HEK293 (cell line): ENCODE data around the gene INPPL1.
A peak's percentile ranks its signal among the peaks of the same experiment; 100 is the strongest.

ENCODE experiments used
- CTCF ChIA-PET: fragments of 350-600 bp; formaldehyde crosslinking; extraction: SDS; loops from one replicate; lab custom pipeline; 2021; ENCODE audit warnings: antibody characterized with exemption; lab: Yijun Ruan, JAX
- POLR2A ChIA-PET: fragments of 300-600 bp; formaldehyde crosslinking; extraction: SDS; loops from one replicate; lab custom pipeline; 2020; ENCODE audit warnings: antibody characterized with exemption, inconsistent platforms; lab: Yijun Ruan, JAX
- H3K27ac ChIP-seq: fragments of 200-500 bp; sonication (Bioruptor generic); 2 replicates; pipeline ENCODE4 v1.5.1; 2014; ENCODE audit warnings: low read depth, low read length, control low read depth, inconsistent platforms; ENCODE audit errors: extremely low read depth
- H3K36me3 ChIP-seq, 2 experiments: fragments of 200-500 bp in 1 of 2; sonication (Bioruptor generic) in 1 of 2; 1 replicate in 1 of 2; 2 replicates in 1 of 2; pipeline ENCODE4 v1.5.1; 2014 to 2017; ENCODE audit warnings: inconsistent platforms in 2 of 2, low read length in 2 of 2; ENCODE audit not compliant: control insufficient read depth in 2 of 2, insufficient read depth in 1 of 2
- H3K4me1 ChIP-seq: fragments of 200-500 bp; sonication (Bioruptor generic); 2 replicates; pipeline ENCODE4 v1.5.1; 2014; ENCODE audit warnings: mild to moderate bottlenecking, low read length, inconsistent platforms; ENCODE audit not compliant: control insufficient read depth, insufficient read depth
- H3K4me3 ChIP-seq: 2 replicates; pipeline ENCODE4 v1.5.1; 2011; ENCODE audit warnings: low read depth, mild to moderate bottlenecking, control low read depth, low read length, moderate library complexity
- H3K9me3 ChIP-seq: fragments of 200-500 bp; sonication (Bioruptor generic); 2 replicates; pipeline ENCODE4 v1.5.1; 2014; ENCODE audit warnings: low read depth, low read length, inconsistent platforms; ENCODE audit not compliant: control insufficient read depth, insufficient read depth
- BCL11B ChIP-seq: fragments of 450-650 bp; formaldehyde crosslinking; IDR thresholded peaks from 2 replicates; pipeline ENCODE4 v1.5.1; 2016; ENCODE audit warnings: low read depth, missing biosample characterization, missing genetic modification characterization
- EGR2 ChIP-seq: fragments of 450-650 bp; formaldehyde crosslinking; IDR thresholded peaks from 2 replicates; pipeline ENCODE4 v1.5.1; 2016; ENCODE audit warnings: low read depth, missing biosample characterization, missing genetic modification characterization
- HOXA7 ChIP-seq: sonication (generic); formaldehyde crosslinking; IDR thresholded peaks from 2 replicates; pipeline ENCODE4 v1.8.1; 2022; ENCODE audit warnings: missing genetic modification reagents, borderline replicate concordance
- KLF7 ChIP-seq: fragments of 450-650 bp; formaldehyde crosslinking; IDR thresholded peaks from 2 replicates; pipeline ENCODE4 v1.5.1; 2016; ENCODE audit warnings: missing biosample characterization, missing genetic modification characterization, borderline replicate concordance
- KLF8 ChIP-seq: fragments of 450-650 bp; formaldehyde crosslinking; IDR thresholded peaks from 2 replicates; pipeline ENCODE4 v1.5.1; 2016; ENCODE audit warnings: missing biosample characterization, missing genetic modification characterization
- REPIN1 ChIP-seq: fragments of 450-650 bp; formaldehyde crosslinking; IDR thresholded peaks from 2 replicates; pipeline ENCODE4 v1.5.1; 2017; ENCODE audit warnings: missing biosample characterization, missing genetic modification characterization, low read depth
- SETDB1 ChIP-seq: IDR thresholded peaks from one replicate; pipeline ENCODE4 v1.6.1; 2017; ENCODE audit warnings: mild to moderate bottlenecking, low read length, moderate library complexity, mixed read lengths; ENCODE audit not compliant: insufficient read length
- SP2 ChIP-seq: fragments of 450-650 bp; formaldehyde crosslinking; IDR thresholded peaks from 2 replicates; pipeline ENCODE4 v1.5.1; 2016; ENCODE audit warnings: missing biosample characterization, missing genetic modification characterization
- SP3 ChIP-seq: fragments of 450-650 bp; formaldehyde crosslinking; IDR thresholded peaks from 2 replicates; pipeline ENCODE4 v1.5.1; 2016; ENCODE audit warnings: missing biosample characterization, missing genetic modification characterization
- ZFHX2 ChIP-seq: fragments of 450-650 bp; formaldehyde crosslinking; conservative IDR thresholded peaks from 2 replicates; pipeline ENCODE4 v1.5.1; 2016; ENCODE audit warnings: missing biosample characterization, missing genetic modification characterization
- ZNF146 ChIP-seq: fragments of 450-650 bp; formaldehyde crosslinking; IDR thresholded peaks from 2 replicates; pipeline ENCODE4 v1.5.1; 2016; ENCODE audit warnings: missing biosample characterization, missing genetic modification characterization
- ZNF19 ChIP-seq: fragments of 450-650 bp; formaldehyde crosslinking; IDR thresholded peaks from 2 replicates; pipeline ENCODE4; 2016; ENCODE audit warnings: missing biosample characterization, missing genetic modification characterization, low read depth
- ZNF280D ChIP-seq: fragments of 450-650 bp; formaldehyde crosslinking; IDR thresholded peaks from 2 replicates; pipeline ENCODE4 v1.5.1; 2016; ENCODE audit warnings: missing biosample characterization, missing genetic modification characterization
- ZNF311 ChIP-seq: fragments of 450-650 bp; formaldehyde crosslinking; IDR thresholded peaks from 2 replicates; pipeline ENCODE4 v1.5.1; 2017; ENCODE audit warnings: missing biosample characterization, missing genetic modification characterization, borderline replicate concordance
- ZNF404 ChIP-seq: fragments of 450-650 bp; formaldehyde crosslinking; IDR thresholded peaks from 2 replicates; pipeline ENCODE4 v1.5.1; 2017; ENCODE audit warnings: missing biosample characterization, missing genetic modification characterization
- ZNF426 ChIP-seq: fragments of 450-650 bp; formaldehyde crosslinking; IDR thresholded peaks from 2 replicates; pipeline ENCODE4 v1.5.1; 2017; ENCODE audit warnings: missing biosample characterization, missing genetic modification characterization, mild to moderate bottlenecking, inconsistent platforms, moderate library complexity
- ZNF544 ChIP-seq: fragments of 450-650 bp; formaldehyde crosslinking; IDR thresholded peaks from 2 replicates; pipeline ENCODE4 v1.5.0; 2017; ENCODE audit warnings: missing biosample characterization, missing genetic modification characterization
- ZNF571 ChIP-seq: fragments of 450-650 bp; formaldehyde crosslinking; IDR thresholded peaks from 2 replicates; pipeline ENCODE4 v1.5.0; 2017; ENCODE audit warnings: missing biosample characterization, missing genetic modification characterization
- ZNF654 ChIP-seq: fragments of 450-650 bp; formaldehyde crosslinking; IDR thresholded peaks from 2 replicates; pipeline ENCODE4 v1.5.1; 2016; ENCODE audit warnings: low read depth, missing biosample characterization, missing genetic modification characterization
- ZNF707 ChIP-seq: fragments of 450-650 bp; formaldehyde crosslinking; IDR thresholded peaks from 2 replicates; pipeline ENCODE4 v1.5.1; 2016; ENCODE audit warnings: missing biosample characterization, missing genetic modification characterization
- ZNF785 ChIP-seq: fragments of 450-650 bp; formaldehyde crosslinking; IDR thresholded peaks from 2 replicates; pipeline ENCODE4 v1.5.1; 2016; ENCODE audit warnings: missing biosample characterization, missing genetic modification characterization
- ZNF792 ChIP-seq: fragments of 450-650 bp; formaldehyde crosslinking; IDR thresholded peaks from 2 replicates; pipeline ENCODE4 v1.5.1; 2016; ENCODE audit warnings: missing biosample characterization, missing genetic modification characterization
- TF ChIP-seq, protein P1 (sequence below): fragments of 450-650 bp; formaldehyde crosslinking; IDR thresholded peaks from 2 replicates; pipeline ENCODE4 v1.5.1; 2016; ENCODE audit warnings: missing biosample characterization, missing genetic modification characterization
- TF ChIP-seq, protein P2 (sequence below): fragments of 450-650 bp; formaldehyde crosslinking; IDR thresholded peaks from 2 replicates; pipeline ENCODE4 v1.5.1; 2016; ENCODE audit warnings: missing biosample characterization, missing genetic modification characterization

INPPL1 gene

GRCh38 chr11:72190631-72191071, 33.9 kb upstream of the INPPL1 start (continued):
- no peak for TF ChIP-seq ZNF792 (tag by site-specific recombination)
- TF ChIP-seq ZNF19 (tag by site-specific recombination), result no peak
- TF ChIP-seq, protein P1, sequence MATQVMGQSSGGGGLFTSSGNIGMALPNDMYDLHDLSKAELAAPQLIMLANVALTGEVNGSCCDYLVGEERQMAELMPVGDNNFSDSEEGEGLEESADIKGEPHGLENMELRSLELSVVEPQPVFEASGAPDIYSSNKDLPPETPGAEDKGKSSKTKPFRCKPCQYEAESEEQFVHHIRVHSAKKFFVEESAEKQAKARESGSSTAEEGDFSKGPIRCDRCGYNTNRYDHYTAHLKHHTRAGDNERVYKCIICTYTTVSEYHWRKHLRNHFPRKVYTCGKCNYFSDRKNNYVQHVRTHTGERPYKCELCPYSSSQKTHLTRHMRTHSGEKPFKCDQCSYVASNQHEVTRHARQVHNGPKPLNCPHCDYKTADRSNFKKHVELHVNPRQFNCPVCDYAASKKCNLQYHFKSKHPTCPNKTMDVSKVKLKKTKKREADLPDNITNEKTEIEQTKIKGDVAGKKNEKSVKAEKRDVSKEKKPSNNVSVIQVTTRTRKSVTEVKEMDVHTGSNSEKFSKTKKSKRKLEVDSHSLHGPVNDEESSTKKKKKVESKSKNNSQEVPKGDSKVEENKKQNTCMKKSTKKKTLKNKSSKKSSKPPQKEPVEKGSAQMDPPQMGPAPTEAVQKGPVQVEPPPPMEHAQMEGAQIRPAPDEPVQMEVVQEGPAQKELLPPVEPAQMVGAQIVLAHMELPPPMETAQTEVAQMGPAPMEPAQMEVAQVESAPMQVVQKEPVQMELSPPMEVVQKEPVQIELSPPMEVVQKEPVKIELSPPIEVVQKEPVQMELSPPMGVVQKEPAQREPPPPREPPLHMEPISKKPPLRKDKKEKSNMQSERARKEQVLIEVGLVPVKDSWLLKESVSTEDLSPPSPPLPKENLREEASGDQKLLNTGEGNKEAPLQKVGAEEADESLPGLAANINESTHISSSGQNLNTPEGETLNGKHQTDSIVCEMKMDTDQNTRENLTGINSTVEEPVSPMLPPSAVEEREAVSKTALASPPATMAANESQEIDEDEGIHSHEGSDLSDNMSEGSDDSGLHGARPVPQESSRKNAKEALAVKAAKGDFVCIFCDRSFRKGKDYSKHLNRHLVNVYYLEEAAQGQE, result no peak
- no peak for TF ChIP-seq ZNF404 (tag by site-specific recombination)
- no peak for TF ChIP-seq ZNF544 (tag by site-specific recombination)
- TF ChIP-seq ZNF707, result no peak
- TF ChIP-seq ZNF146 (tag by site-specific recombination), result no peak
- no peak for TF ChIP-seq KLF8
- no peak for TF ChIP-seq ZNF571 (tag by site-specific recombination)
- no peak for TF ChIP-seq SP3
- TF ChIP-seq ZNF654 (tag by site-specific recombination), result no peak
- no peak for TF ChIP-seq SETDB1
- TF ChIP-seq, protein P2, sequence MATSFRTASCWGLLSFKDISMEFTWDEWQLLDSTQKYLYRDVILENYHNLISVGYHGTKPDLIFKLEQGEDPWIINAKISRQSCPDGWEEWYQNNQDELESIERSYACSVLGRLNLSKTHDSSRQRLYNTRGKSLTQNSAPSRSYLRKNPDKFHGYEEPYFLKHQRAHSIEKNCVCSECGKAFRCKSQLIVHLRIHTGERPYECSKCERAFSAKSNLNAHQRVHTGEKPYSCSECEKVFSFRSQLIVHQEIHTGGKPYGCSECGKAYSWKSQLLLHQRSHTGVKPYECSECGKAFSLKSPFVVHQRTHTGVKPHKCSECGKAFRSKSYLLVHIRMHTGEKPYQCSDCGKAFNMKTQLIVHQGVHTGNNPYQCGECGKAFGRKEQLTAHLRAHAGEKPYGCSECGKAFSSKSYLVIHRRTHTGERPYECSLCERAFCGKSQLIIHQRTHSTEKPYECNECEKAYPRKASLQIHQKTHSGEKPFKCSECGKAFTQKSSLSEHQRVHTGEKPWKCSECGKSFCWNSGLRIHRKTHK (tag by site-specific recombination), result no peak

DNA sequence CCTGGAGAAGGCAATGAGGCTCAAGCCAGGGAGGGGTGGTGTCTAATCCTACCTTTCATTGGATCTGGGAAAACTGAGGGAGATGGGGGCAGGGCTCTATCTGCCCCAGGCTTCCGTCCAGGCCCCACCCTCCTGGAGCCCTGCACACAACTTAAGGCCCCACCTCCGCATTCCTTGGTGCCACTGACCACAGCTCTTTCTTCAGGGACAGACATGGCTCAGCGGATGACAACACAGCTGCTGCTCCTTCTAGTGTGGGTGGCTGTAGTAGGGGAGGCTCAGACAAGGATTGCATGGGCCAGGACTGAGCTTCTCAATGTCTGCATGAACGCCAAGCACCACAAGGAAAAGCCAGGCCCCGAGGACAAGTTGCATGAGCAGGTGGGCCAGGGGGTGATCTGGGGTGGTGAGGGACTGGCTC, 32.6 kb upstream of the INPPL1 start, which contains the start of gene FOLR1:
Gene FOLR1, plus strand, starts transcription at position 180 of the 421 bp plus-strand sequence. Its CDS starts 34 bp downstream, at position 214.
- no peak within 1 kb of the TSS for H3K4me3 ChIP-seq
- TF ChIP-seq ZNF426 (tag by site-specific recombination) (no peak), ZFHX2 (tag by site-specific recombination) (peak; percentile 34), EGR2 (tag by site-specific recombination) (peak; percentile 43; the same call in 1 of the 2 replicates)
- H3K27ac ChIP-seq, result no peak within 1 kb of the TSS
- POLR2A ChIA-PET, result interaction anchor here (0.7 to 1.0 kb wide), 2 partner anchors 31 to 65 kb away, joined by 3 read pairs; no protein-coding TSS in a partner anchor
- no peaks in the 10 kb centered on the region for H3K4me1 ChIP-seq
- CTCF ChIA-PET, result interaction anchor here (0.6 to 1.4 kb wide), 5 partner anchors 9 to 328 kb away, joined by 3 to 5 read pairs (median 3); no protein-coding TSS in a partner anchor
- no peaks in the 10 kb centered on the region for H3K9me3 ChIP-seq
- H3K36me3 ChIP-seq, result no peaks in the 10 kb centered on the region

GRCh38 chr11:72195518-72196270, 28.9 kb upstream of the INPPL1 start:
- Histone ChIP-seq H3K4me3 (no peak overlapping the region), H3K27ac (no peak overlapping the region), H3K36me3 (no peaks in the 10 kb centered on the region), H3K4me1 (no peaks in the 10 kb centered on the region), H3K9me3 (no peaks in the 10 kb centered on the region)
- ChIA-PET POLR2A (no interaction called here), CTCF (interaction anchor here (0.6 to 2.1 kb wide), 3 partner anchors 10 to 235 kb away, joined by 3 to 12 read pairs (median 3); no protein-coding TSS in a partner anchor)
- TF ChIP-seq KLF7 (tag by site-specific recombination) (no peak), ZNF785 (tag by site-specific recombination) (no peak), ZNF280D (tag by site-specific recombination) (no peak), HOXA7 (CRISPR knock-in tag) (no peak), BCL11B (no peak), SP2 (no peak), REPIN1 (no peak), ZNF311 (tag by site-specific recombination) (no peak)
